DMS153 treated with DMSO at 0.1 percent for 48 hours (cell line): ENCODE results near the gene CD300E.

Experiments
- DNase-seq: peaks from one replicate; lab custom pipeline; 2025; ENCODE audit not compliant: unreplicated experiment; lab: John Stamatoyannopoulos, UW

Gene CD300E, protein sequence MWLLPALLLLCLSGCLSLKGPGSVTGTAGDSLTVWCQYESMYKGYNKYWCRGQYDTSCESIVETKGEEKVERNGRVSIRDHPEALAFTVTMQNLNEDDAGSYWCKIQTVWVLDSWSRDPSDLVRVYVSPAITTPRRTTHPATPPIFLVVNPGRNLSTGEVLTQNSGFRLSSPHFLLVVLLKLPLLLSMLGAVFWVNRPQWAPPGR

GRCh38 chr17:74623693-74624093 lies at the start of gene CD300E:
Gene CD300E (minus strand): TSS chr17:74623738. CDS start chr17:74623621, 117 bp downstream.
- DNase-seq: no peak

- no peak for DNase-seq
These were observed 47.7 kb upstream of the CD300E start for GRCh38 chr17:74671031-74671771.

- DNase-seq: no peak
These were observed 46.8 kb upstream of the CD300E start for GRCh38 chr17:74670329-74670728.

DNA sequence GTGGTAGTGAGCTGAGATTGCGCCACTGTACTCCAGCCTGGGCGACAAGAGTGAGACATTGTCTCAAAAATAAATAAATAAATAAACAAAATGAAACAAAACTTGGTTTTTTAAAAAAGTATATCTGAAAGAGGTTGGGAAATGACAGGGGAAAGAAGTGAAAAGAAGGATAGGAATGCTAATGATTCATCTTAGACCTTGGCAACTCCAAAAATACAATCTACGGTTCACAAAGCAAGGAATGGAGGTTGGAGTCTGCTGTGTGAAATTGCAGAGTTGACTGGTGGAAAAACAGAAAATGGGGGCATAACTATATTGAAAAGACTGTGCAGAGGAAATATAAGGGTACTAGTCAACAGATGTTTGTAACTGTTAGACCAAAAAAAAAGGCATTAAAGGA lies 40.0 kb upstream of the CD300E start:
- no peak for DNase-seq

DNA sequence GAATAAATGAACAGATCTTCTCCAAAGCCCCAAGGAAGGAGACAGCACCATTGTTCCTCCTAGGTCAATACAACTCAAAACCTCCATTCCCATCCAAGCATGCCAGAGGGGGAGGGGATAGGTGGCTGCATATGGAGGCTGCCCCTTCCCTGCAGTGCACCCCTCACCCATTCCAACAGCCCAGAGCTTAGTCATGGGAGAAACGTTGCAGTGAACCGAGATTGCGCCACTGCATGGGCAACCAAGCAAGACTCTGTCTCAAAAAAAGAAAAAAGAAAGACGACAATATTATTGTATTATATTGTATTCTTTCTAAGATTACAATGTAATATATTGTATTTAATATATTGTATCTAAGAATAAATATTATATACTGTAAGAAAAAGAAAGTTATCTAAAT lies 36.4 kb upstream of the CD300E start:
- no peak for DNase-seq

DNA sequence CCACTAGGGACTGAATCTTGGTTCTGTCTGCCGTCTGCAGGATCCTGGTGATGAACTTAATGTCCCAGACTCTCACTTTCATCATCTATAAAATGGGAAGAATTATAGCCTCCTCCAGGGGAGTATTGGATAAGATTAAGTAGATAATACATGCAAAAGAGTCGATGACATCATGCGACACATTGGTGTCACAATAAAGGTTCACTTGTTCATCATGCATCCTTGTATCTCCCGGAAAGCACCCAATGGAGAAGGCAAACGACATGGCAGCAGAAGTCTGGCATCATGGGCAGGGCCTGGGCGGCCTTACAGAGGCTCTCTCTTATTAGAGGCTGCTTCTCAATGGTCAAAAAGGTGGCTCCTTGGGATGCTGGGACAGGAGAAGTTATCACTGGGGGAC lies 35.1 kb upstream of the CD300E start:
- DNase-seq: no peak

GRCh38 chr17:74654742-74655141 lies 31.2 kb upstream of the CD300E start:
- DNase-seq: no peak

DNA sequence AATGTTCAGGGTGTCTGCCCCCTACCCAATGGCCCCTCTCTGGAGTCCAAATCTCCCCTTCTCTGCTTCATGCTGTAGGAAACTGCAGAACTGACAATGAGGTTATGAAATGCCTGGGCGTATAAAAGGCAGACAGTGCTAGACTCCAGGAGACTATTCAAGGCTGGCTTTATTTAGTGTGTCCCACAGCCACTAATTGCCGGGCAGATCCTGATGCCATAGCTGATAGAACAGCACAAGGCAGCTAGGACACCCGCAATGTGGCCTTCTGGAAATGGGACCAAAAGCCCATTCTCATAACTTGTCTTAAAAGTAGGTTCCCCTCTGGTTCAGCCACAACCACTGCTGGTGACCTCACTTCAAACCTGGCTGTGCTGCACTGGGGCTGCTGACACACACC lies 28.5 kb upstream of the CD300E start:
- DNase-seq: no peak

GRCh38 chr17:74649909-74650308 lies 26.4 kb upstream of the CD300E start:
- DNase-seq: no peak

DNA sequence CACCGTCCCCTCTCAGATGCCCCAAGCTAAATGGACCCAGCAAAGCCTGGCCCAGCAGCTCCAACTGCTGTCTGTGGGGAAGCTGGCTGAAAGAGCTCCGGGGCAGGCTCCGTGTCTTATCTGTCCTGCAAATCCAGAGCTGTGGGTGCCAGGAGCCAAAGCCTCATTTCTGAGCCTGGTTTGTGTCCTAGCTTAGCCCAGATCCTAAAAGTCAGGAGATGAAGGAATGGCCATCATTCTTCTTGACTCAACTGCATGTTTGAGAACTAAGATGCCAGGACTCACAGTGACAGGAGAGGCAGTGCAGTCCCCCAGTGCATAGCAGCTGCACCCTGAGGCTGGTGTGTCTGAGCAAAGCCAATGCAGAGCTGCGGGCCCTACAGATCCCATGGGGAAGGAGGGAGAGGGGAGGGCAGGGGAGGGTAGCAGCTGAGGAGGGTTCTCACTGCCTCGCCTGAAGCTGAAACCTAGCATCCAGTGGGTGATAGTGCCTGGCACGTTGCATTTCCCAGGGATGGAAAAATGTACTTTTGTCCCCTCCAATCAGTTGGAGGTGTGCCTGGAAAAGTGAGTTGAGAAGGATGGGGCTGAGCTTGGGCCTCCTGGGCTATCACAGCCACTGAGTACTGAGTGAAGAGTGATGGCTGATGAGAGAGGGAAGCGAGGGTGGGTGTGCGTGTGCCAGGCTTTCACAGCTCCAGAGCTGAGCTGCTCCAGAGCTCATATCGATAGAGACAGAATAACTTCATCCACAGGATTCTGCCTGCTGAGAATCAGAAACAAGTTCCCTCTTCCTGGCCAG lies 24.5 kb upstream of the CD300E start:
- no peak for DNase-seq

- no peak for DNase-seq
These were observed 22.7 kb upstream of the CD300E start for GRCh38 chr17:74646231-74646630.

- no peak for DNase-seq
These were observed 21.5 kb upstream of the CD300E start for GRCh38 chr17:74645010-74645409.

DNA sequence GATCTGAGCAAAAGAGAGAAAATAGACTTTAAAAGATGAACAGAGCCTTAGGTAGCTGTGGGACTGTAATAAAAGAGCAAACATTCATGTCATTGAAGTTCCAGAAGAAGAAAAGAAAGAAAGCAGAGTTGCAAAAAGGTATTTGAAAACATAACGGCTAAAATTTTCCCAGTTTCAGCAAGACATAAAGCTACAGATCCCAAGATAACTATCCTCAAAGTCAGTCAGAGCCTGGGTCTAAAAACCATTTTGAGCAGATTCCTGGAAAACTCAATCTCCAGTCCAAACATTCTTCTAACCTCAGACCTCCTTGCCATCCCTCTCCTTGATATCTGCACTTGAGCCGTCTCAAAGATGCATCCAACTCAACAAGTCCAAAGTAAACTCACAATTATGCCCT lies 20.9 kb upstream of the CD300E start:
- no peak for DNase-seq

GRCh38 chr17:74643826-74644225 lies 20.3 kb upstream of the CD300E start:
- no peak for DNase-seq

GRCh38 chr17:74642995-74643394 lies 19.5 kb upstream of the CD300E start:
- DNase-seq: no peak

DNA sequence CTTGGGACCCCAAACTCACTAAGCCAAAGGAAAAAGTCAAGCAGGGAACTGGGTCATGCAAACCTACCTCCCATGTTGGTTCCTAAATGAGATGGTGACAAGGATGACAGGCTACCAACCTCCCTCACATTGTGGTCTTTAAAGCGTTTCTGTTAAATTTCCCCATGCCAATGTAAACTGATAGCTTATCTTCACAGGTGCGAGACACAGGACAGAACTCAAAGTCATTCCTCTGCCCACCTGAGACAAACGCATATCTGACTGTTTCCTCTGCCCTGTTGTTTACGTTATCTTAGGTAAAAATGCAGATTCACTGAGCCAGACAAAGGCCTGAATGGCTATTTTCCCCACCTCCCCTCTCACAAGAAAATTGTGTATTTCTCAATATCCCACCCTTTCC lies 19.0 kb upstream of the CD300E start:
- DNase-seq: no peak

DNA sequence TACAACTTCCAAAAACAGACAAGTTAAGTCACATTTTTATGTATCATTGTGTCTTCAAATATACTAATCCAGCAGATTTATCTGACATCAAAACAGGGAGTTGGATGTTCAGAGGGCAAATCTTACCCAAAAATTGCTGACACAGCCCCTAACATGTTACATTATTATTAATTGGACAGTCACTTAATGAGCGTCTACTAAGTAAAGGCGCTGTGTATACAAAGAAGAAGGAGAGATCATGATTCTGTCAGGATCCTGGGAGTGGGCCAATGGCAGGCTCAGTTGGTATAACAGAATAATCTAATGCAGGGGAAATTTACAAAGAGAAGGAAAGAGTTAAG lies 18.4 kb upstream of the CD300E start:
- DNase-seq: no peak

- DNase-seq: no peak
These were observed 17.9 kb upstream of the CD300E start for GRCh38 chr17:74641224-74641957.

DNA sequence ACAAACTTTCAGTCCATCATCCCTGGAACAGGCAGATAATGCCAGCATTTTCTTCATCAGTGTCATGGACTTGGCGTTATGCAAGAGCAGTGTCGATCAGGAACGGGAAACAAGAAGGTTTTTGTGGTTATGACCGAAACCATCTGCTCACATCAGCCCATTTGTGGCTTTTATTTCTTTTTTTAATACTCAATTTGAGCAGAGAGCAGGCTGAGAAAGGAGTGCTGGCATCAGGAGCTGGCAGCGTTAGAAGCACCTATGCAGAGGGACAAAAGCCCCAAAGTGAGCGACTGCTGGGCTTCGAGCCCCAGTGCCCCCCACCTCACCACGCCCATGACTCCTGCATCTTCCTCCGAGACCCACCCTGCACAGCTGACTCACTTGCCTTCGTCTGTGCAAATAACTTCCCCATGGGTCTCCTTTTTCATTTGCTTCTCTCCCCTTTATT lies 16.2 kb upstream of the CD300E start:
- DNase-seq: no peak

GRCh38 chr17:74637926-74638325 lies 14.4 kb upstream of the CD300E start:
- no peak for DNase-seq

DNA sequence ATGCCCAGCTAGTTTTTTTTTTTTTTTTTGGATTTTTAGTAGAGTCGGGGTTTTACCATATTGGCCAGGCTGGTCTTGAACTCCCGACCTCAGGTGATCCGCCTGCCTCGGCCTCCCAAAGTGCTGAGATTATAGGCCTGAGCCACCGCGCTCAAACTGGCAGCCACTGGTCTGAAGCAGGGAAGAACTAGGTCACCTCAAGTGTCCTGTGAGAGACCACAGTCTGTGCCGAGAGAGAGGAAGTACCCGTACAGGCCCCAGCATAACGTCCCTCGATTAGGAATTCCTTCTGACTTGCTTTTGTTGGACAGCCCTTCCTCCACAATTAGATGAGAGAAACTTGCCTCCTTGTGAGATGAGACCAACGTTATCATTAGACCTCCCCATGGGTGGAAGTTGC lies 13.7 kb upstream of the CD300E start:
- DNase-seq: no peak
